ENCODE data around the gene NFIL3.
"Not testable (repeated sequence)": the region's sequence is repeated elsewhere in the genome, so short reads cannot be mapped to it uniquely, and the experiment has no call there.

Gene NFIL3, protein sequence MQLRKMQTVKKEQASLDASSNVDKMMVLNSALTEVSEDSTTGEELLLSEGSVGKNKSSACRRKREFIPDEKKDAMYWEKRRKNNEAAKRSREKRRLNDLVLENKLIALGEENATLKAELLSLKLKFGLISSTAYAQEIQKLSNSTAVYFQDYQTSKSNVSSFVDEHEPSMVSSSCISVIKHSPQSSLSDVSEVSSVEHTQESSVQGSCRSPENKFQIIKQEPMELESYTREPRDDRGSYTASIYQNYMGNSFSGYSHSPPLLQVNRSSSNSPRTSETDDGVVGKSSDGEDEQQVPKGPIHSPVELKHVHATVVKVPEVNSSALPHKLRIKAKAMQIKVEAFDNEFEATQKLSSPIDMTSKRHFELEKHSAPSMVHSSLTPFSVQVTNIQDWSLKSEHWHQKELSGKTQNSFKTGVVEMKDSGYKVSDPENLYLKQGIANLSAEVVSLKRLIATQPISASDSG

DNA sequence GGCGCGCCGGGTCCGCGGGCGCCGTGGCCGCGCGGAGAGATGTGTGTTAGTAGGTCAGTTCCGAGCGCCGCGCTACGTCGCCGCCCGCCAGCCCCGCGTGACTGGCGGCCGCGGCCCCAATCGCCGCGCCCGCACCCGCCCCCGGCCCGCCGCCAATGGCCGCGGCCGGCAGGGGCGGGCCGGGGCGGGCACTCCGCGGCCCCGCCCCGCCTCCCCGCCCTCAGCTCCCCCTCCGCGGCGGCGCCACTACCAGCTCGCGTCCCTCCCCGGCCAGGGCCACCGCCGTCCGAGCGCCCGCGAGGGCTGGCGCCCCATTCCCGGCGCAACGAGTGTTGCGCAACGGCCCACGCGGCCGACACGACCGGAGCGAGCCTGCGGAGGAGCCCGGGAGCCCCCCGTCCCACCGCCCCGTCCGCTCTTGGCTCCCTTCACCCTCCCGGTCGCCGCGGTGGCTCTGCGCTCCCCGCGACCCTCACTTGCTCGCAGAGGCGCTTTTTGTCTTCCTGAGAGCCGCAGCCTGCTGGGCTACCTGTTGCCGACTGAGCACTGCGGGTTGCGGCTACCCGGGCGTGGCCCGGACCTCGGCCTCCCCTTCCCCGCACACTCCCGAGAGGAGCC, at the start of gene NFIL3:
Gene NFIL3, minus strand, starts transcription at position 48 of the 618 bp plus-strand sequence. CDS start 13,098 bp downstream, outside the sequence.
- Histone ChIP-seq H3K4me1 (ENCODE audit: control insufficient read depth in 1 of 2, insufficient read depth in 2 of 2, low read length in 2 of 2) (peaks cover 21 to 26% of the 10 kb centered on the region in 2 donors), H3K9me3 (ENCODE audit: control insufficient read depth in 1 of 2, low read length in 2 of 2) (no peaks in the 10 kb centered on the region)

DNA sequence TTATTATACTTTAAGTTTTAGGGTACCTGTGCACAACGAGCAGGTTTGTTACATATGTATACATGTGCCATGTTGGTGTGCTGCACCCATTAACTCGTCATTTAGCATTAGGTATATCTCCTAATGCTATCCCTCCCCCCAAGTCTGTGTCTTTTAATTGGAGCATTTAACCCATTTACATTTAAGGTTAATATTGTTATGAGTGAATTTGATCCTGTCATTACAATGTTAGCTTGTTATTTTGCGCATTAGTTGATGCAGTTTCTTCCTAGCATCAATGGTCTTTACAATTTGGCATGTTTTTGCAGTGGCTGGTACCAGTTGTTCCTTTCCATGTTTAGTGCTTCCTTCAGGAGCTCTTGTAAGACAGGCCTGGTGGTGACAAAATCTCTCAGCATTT, 47.9 kb upstream of the NFIL3 start:
- not testable (repeated sequence) for H3K9ac ChIP-seq (ENCODE audit: low read depth in 1 of 2, low read length in 2 of 2); H3K27me3 ChIP-seq (ENCODE audit: control insufficient read depth in 1 of 2, insufficient read depth in 2 of 2, low read length in 2 of 2); H3K27ac ChIP-seq (ENCODE audit: low read depth, low read length); H3K4me3 ChIP-seq (ENCODE audit: low read depth in 1 of 2, low read length in 2 of 2); H3K4me1 ChIP-seq (ENCODE audit: control insufficient read depth in 1 of 2, insufficient read depth in 2 of 2, low read length in 2 of 2); H3K9me3 ChIP-seq (ENCODE audit: control insufficient read depth in 1 of 2, low read length in 2 of 2); H3K36me3 ChIP-seq (ENCODE audit: control insufficient read depth in 1 of 2, insufficient read depth in 2 of 2, low read length in 2 of 2)

More for the DNA sequence above, at the start of gene NFIL3:
- H3K36me3 ChIP-seq (ENCODE audit: control insufficient read depth in 1 of 2, insufficient read depth in 2 of 2, low read length in 2 of 2) = no peaks in the 10 kb centered on the region
- H3K27me3 ChIP-seq (ENCODE audit: control insufficient read depth in 1 of 2, insufficient read depth in 2 of 2, low read length in 2 of 2) = no peaks in the 10 kb centered on the region
- H3K4me3 ChIP-seq (ENCODE audit: low read depth in 1 of 2, low read length in 2 of 2) = peak within 1 kb of the TSS; percentile 87 to 88
- H3K9ac ChIP-seq (ENCODE audit: low read depth in 1 of 2, low read length in 2 of 2) = peak within 1 kb of the TSS; percentile 83 to 98
- peak within 1 kb of the TSS; percentile 90 for H3K27ac ChIP-seq (ENCODE audit: low read depth, low read length)

DNA sequence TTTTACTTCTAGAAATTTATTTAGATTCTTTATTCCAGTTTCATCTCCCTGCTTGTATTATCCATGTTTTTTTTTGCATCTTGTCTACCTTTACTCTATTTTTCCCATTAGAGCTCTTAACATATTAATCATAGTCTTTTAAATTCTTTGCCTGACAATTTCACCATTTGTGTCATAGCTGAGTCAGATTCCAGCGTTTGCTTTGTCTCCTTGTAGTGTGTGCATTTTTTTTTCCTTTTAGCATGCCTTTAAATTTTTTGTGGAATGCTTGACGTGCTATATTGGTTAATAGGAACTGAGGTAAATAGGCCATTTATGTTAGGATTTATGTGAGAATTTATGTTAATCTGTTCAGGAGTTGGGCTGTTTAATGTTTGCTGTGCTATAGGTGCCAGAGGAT, 41.8 kb upstream of the NFIL3 start:
- Histone ChIP-seq H3K4me3 (ENCODE audit: low read depth in 1 of 2, low read length in 2 of 2) (no peak overlapping the region), H3K9ac (ENCODE audit: low read depth in 1 of 2, low read length in 2 of 2) (no peak overlapping the region), H3K27ac (ENCODE audit: low read depth, low read length) (no peak overlapping the region), H3K36me3 (ENCODE audit: control insufficient read depth in 1 of 2, insufficient read depth in 2 of 2, low read length in 2 of 2) (no peaks in the 10 kb centered on the region), H3K4me1 (ENCODE audit: control insufficient read depth in 1 of 2, insufficient read depth in 2 of 2, low read length in 2 of 2) (no peaks in the 10 kb centered on the region), H3K27me3 (ENCODE audit: control insufficient read depth in 1 of 2, insufficient read depth in 2 of 2, low read length in 2 of 2) (no peaks in the 10 kb centered on the region), H3K9me3 (ENCODE audit: control insufficient read depth in 1 of 2, low read length in 2 of 2) (no peaks in the 10 kb centered on the region)

DNA sequence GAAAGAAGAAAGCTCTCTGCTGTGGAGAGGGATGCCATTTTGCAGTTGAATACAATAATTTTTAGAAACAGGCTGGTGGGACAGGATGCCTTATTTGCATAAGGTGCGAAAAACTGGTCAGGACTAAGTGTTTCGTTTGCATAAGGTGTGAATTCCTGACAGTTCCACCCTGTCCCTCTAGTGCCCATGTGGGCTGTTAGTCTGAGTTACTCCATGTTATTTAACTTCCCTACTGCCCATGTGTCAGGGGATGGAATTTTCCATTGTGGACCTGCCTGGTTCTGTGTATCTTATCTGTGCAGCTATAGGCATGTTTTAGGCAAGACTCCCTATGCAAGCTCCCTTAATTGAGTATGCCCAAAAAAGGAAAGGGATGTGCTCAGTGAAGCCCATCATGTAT, 35.3 kb upstream of the NFIL3 start:
- H3K4me1 ChIP-seq (ENCODE audit: control insufficient read depth in 1 of 2, insufficient read depth in 2 of 2, low read length in 2 of 2) = no peaks in the 10 kb centered on the region

DNA sequence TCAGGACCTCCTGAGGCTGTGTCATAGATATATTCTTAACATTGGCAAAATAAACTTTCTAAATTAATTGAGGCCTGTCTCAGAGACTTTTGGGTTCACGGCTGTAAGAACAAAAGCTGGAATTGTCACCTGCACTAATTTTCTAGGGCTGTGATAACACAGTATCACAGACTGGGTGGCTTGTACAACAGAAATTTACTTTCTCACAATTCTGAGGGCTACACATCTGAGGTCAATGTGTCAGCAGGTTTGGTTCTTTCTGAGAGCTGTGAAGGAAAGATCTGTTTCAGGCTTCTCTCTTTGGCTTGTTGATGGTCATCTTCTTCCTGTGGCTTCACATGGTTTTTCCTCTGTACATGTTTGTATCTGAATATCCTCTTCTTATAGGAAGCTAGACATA, 29.2 kb upstream of the NFIL3 start:
- Histone ChIP-seq H3K9me3 (ENCODE audit: control insufficient read depth in 1 of 2, low read length in 2 of 2) (peaks cover 0 to 6% of the 10 kb centered on the region in 2 donors), H3K4me1 (ENCODE audit: control insufficient read depth in 1 of 2, insufficient read depth in 2 of 2, low read length in 2 of 2) (no peaks in the 10 kb centered on the region), H3K27me3 (ENCODE audit: control insufficient read depth in 1 of 2, insufficient read depth in 2 of 2, low read length in 2 of 2) (no peaks in the 10 kb centered on the region), H3K9ac (ENCODE audit: low read depth in 1 of 2, low read length in 2 of 2) (no peak overlapping the region), H3K4me3 (ENCODE audit: low read depth in 1 of 2, low read length in 2 of 2) (no peak overlapping the region), H3K36me3 (ENCODE audit: control insufficient read depth in 1 of 2, insufficient read depth in 2 of 2, low read length in 2 of 2) (no peaks in the 10 kb centered on the region), H3K27ac (ENCODE audit: low read depth, low read length) (no peak overlapping the region)

More for the DNA sequence above, 35.3 kb upstream of the NFIL3 start:
- Histone ChIP-seq H3K9ac (ENCODE audit: low read depth in 1 of 2, low read length in 2 of 2) (no peak overlapping the region), H3K27me3 (ENCODE audit: control insufficient read depth in 1 of 2, insufficient read depth in 2 of 2, low read length in 2 of 2) (no peaks in the 10 kb centered on the region), H3K4me3 (ENCODE audit: low read depth in 1 of 2, low read length in 2 of 2) (no peak overlapping the region), H3K27ac (ENCODE audit: low read depth, low read length) (no peak overlapping the region), H3K9me3 (ENCODE audit: control insufficient read depth in 1 of 2, low read length in 2 of 2) (peaks cover 0 to 6% of the 10 kb centered on the region in 2 donors), H3K36me3 (ENCODE audit: control insufficient read depth in 1 of 2, insufficient read depth in 2 of 2, low read length in 2 of 2) (no peaks in the 10 kb centered on the region)

DNA sequence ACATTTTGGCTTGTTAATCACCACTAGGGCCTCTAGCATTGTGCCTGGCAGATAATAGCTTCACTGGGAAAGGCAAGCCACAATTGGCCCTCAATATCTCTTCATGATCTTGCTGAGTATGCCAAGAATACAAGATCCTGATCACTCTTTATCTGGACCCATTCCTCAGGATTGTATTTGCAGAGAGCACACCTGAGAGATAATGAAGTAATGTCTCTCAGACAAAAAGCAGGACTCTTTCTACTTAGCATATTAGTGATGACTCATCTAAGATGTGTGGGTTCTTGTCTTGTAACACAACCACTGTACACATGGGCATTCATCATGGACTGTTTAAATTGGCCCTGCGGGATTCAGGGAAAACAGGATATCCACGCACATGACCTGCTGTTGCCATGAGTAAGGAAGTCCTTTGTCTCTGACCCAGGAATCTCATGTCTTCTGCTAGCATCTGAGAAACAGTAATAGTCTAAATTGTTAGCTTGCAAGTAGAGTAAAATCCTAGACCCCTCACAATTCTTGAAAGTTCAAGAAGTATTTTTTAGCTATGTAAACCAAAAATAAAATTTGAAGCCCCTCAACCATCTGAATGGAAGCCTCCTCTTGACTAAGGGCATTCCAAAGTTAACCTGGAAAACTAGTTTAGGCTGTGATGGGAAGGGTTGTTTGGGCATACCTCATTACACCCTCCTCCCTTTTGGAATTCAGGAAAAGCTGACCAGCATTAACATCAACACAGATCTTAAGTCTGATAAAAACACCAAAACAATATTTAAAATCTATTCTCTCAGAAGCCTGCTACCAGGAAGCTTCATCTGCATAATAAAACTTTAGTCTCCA, 28.0 kb upstream of the NFIL3 start:
- H3K4me3 ChIP-seq (ENCODE audit: low read depth in 1 of 2, low read length in 2 of 2) = no peak overlapping the region

DNA sequence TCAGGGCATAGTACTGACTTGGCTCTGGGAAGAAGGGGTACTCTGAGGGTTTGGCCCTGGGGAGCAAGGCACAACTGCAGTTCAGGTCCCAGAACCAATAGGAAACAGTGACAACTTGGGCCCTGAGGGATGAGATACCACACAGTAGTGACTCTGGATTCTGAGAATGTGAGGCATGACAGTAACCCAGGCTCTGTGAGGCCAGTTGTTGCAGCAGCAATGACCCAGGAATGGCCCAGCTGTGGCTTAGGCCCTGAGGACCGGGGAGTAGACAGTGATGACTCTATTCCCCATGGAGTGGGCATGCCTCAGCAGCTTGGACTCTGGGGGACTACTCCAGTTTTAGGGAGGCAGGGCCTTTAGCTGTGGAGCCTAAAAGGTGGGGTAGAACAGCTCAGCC, 21.5 kb upstream of the NFIL3 start:
- Histone ChIP-seq H3K36me3 (ENCODE audit: control insufficient read depth in 1 of 2, insufficient read depth in 2 of 2, low read length in 2 of 2) (no peaks in the 10 kb centered on the region), H3K4me1 (ENCODE audit: control insufficient read depth in 1 of 2, insufficient read depth in 2 of 2, low read length in 2 of 2) (no peaks in the 10 kb centered on the region), H3K4me3 (ENCODE audit: low read depth in 1 of 2, low read length in 2 of 2) (no peak overlapping the region), H3K9me3 (ENCODE audit: control insufficient read depth in 1 of 2, low read length in 2 of 2) (no peaks in the 10 kb centered on the region), H3K27me3 (ENCODE audit: control insufficient read depth in 1 of 2, insufficient read depth in 2 of 2, low read length in 2 of 2) (peaks cover 5 to 9% of the 10 kb centered on the region in 2 donors), H3K9ac (ENCODE audit: low read depth in 1 of 2, low read length in 2 of 2) (no peak overlapping the region), H3K27ac (ENCODE audit: low read depth, low read length) (no peak overlapping the region)

More for the DNA sequence above, 28.0 kb upstream of the NFIL3 start:
- Histone ChIP-seq H3K9ac (ENCODE audit: low read depth in 1 of 2, low read length in 2 of 2) (no peak overlapping the region), H3K4me1 (ENCODE audit: control insufficient read depth in 1 of 2, insufficient read depth in 2 of 2, low read length in 2 of 2) (no peaks in the 10 kb centered on the region), H3K36me3 (ENCODE audit: control insufficient read depth in 1 of 2, insufficient read depth in 2 of 2, low read length in 2 of 2) (no peaks in the 10 kb centered on the region), H3K27me3 (ENCODE audit: control insufficient read depth in 1 of 2, insufficient read depth in 2 of 2, low read length in 2 of 2) (no peaks in the 10 kb centered on the region), H3K9me3 (ENCODE audit: control insufficient read depth in 1 of 2, low read length in 2 of 2) (peaks cover 0 to 6% of the 10 kb centered on the region in 2 donors), H3K27ac (ENCODE audit: low read depth, low read length) (no peak overlapping the region)

DNA sequence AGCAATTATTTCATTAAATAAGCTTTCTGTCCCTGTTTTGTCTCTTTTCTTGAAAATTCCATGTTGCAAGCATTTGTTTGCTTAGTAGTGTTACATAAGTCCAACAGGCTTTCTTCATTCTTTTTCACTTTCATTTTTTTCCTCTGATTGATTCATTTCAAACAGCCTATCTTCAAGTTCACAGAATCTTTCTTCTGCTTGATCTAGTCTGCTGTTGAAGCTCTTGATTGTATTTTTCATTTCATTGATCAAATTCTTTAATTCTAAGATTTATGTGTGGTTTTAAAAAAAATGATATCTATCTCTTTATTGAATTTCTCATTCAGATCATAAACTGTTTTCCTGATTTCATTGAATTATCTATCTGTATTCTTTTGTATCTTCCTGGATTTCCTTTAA, 20.4 kb upstream of the NFIL3 start:
- H3K4me3 ChIP-seq (ENCODE audit: low read depth in 1 of 2, low read length in 2 of 2) = no peak overlapping the region
- H3K27ac ChIP-seq (ENCODE audit: low read depth, low read length) = no peak overlapping the region
- H3K9ac ChIP-seq (ENCODE audit: low read depth in 1 of 2, low read length in 2 of 2) = no peak overlapping the region
- H3K4me1 ChIP-seq (ENCODE audit: control insufficient read depth in 1 of 2, insufficient read depth in 2 of 2, low read length in 2 of 2) = no peaks in the 10 kb centered on the region
- no peaks in the 10 kb centered on the region for H3K9me3 ChIP-seq (ENCODE audit: control insufficient read depth in 1 of 2, low read length in 2 of 2)
- H3K27me3 ChIP-seq (ENCODE audit: control insufficient read depth in 1 of 2, insufficient read depth in 2 of 2, low read length in 2 of 2) = peaks cover 5 to 9% of the 10 kb centered on the region in 2 donors
- no peaks in the 10 kb centered on the region for H3K36me3 ChIP-seq (ENCODE audit: control insufficient read depth in 1 of 2, insufficient read depth in 2 of 2, low read length in 2 of 2)

DNA sequence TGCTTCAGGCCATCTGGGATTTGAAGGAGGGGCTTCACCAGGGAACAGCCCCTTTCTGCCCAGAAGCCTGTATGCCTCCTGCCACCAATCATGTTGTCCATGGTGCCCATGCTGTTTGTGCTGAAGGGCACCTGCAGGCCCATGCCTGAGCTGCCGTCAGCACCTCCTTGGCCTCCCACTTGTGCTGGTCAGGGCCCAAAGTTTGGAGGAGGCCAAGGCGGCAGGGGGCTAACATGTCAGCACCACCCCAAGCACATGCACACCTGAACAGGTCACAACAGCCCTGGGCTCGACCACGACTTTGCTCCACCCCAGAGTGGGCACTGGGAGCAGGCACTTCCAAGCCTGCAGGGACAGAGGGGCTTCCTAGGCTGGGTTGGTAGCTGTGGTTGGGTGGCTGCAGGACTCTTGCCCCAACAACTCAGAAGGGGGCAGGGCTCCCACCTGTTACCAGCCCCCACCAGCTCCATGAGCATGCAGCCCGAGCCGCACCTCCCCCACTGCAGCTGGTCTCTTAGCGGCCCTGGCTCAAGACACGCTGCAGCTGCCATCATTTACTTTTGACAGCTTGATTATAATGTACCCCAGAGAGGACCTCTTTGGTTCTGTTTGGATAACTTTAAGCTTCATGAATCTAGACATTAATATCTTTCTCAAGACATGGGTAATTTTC, 19.8 kb upstream of the NFIL3 start:
- Histone ChIP-seq H3K9ac (ENCODE audit: low read depth in 1 of 2, low read length in 2 of 2) (no peak overlapping the region), H3K4me3 (ENCODE audit: low read depth in 1 of 2, low read length in 2 of 2) (no peak overlapping the region), H3K27ac (ENCODE audit: low read depth, low read length) (no peak overlapping the region), H3K9me3 (ENCODE audit: control insufficient read depth in 1 of 2, low read length in 2 of 2) (no peaks in the 10 kb centered on the region), H3K27me3 (ENCODE audit: control insufficient read depth in 1 of 2, insufficient read depth in 2 of 2, low read length in 2 of 2) (peaks cover 5 to 9% of the 10 kb centered on the region in 2 donors), H3K4me1 (ENCODE audit: control insufficient read depth in 1 of 2, insufficient read depth in 2 of 2, low read length in 2 of 2) (no peaks in the 10 kb centered on the region), H3K36me3 (ENCODE audit: control insufficient read depth in 1 of 2, insufficient read depth in 2 of 2, low read length in 2 of 2) (no peaks in the 10 kb centered on the region)

Measured in duodenal mucosa (tissue), 2 donors.